Keratinocyte (primary cell): ENCODE data around the gene KLC1. TPM values are rescaled to one million over a fixed set of nuclear protein-coding genes. Genes with fewer than 3 reads are reported as not detected.
A peak's percentile ranks its signal among the peaks of the same experiment; 100 is the strongest.

Experiments used
- DNase-seq: peaks from one replicate; pipeline ENCODE4 v3.0.0-alpha.2; 2011; ENCODE audit warnings: low read depth, missing footprints, low spot score
- FAIRE-seq: peaks from 2 replicates; lab custom pipeline; 2011; peaks lifted over from hg19 to GRCh38; lab: Jason Lieb, UNC
- H2AFZ ChIP-seq: 2 replicates; pipeline ENCODE4 v1.6.0; 2012; ENCODE audit warnings: low read length, control low read depth, inconsistent platforms; ENCODE audit not compliant: control insufficient read depth
- H3K27ac ChIP-seq: 2 replicates; pipeline ENCODE4 v1.5.1; 2011; ENCODE audit warnings: low read length; ENCODE audit not compliant: control insufficient read depth, insufficient read depth
- H3K27me3 ChIP-seq: 3 replicates; pipeline ENCODE4 v1.6.0; 2011; ENCODE audit warnings: low read length; ENCODE audit not compliant: control insufficient read depth, insufficient read depth; ENCODE audit errors: extremely low read depth
- H3K36me3 ChIP-seq, 2 experiments: 2 replicates in 1 of 2; 3 replicates in 1 of 2; pipeline ENCODE4 v1.5.1; 2011; ENCODE audit warnings: low read length in 2 of 2, mild to moderate bottlenecking in 1 of 2; ENCODE audit not compliant: control insufficient read depth in 2 of 2, insufficient read depth in 2 of 2; ENCODE audit errors: extremely low read depth in 1 of 2
- H3K4me1 ChIP-seq: 3 replicates; pipeline ENCODE4 v1.5.1; 2011; ENCODE audit warnings: low read length; ENCODE audit not compliant: control insufficient read depth, insufficient read depth; ENCODE audit errors: extremely low read depth
- H3K4me2 ChIP-seq: 3 replicates; pipeline ENCODE4 v1.6.0; 2011; ENCODE audit warnings: low read depth, low read length; ENCODE audit not compliant: control insufficient read depth, insufficient read depth; ENCODE audit errors: extremely low read depth
- H3K4me3 ChIP-seq, 3 experiments: fragments of 200-600 bp in 1 of 3; sonication (generic) in 1 of 3; 2 replicates in 2 of 3; 3 replicates in 1 of 3; pipeline ENCODE4 v1.5.1; 2011 to 2016; ENCODE audit warnings: low read length in 3 of 3, mild to moderate bottlenecking in 3 of 3, control low read depth in 2 of 3, inconsistent platforms in 1 of 3, low read depth in 1 of 3, mixed read lengths in 1 of 3, mixed run types in 1 of 3, moderate library complexity in 1 of 3; ENCODE audit not compliant: control insufficient read depth in 2 of 3, insufficient read depth in 2 of 3; ENCODE audit errors: extremely low read depth in 1 of 3
- H3K79me2 ChIP-seq: 2 replicates; pipeline ENCODE4 v1.6.0; 2012; ENCODE audit warnings: low read length; ENCODE audit not compliant: control insufficient read depth, insufficient read depth
- H3K9ac ChIP-seq: 3 replicates; pipeline ENCODE4 v1.6.0; 2011; ENCODE audit warnings: low read length; ENCODE audit not compliant: control insufficient read depth, insufficient read depth; ENCODE audit errors: extremely low read depth
- H3K9me1 ChIP-seq: 3 replicates; pipeline ENCODE4 v1.6.0; 2011; ENCODE audit warnings: low read length; ENCODE audit not compliant: control insufficient read depth, insufficient read depth; ENCODE audit errors: extremely low read depth
- H3K9me3 ChIP-seq: 2 replicates; pipeline ENCODE4 v1.5.1; 2012; ENCODE audit warnings: low read depth, low read length; ENCODE audit not compliant: control insufficient read depth
- H4K20me1 ChIP-seq: 3 replicates; pipeline ENCODE4 v1.6.0; 2011; ENCODE audit warnings: low read length; ENCODE audit not compliant: control insufficient read depth, insufficient read depth; ENCODE audit errors: extremely low read depth
- CTCF ChIP-seq, 3 experiments: IDR thresholded peaks in 1 of 3; conservative IDR thresholded peaks in 1 of 3; optimal IDR thresholded peaks in 1 of 3; 2 replicates in 2 of 3; 3 replicates in 1 of 3; pipeline versions ENCODE3 to v1.5.1; 2011; ENCODE audit warnings: low read length in 3 of 3, mild to moderate bottlenecking in 3 of 3, moderate library complexity in 2 of 3, control low read depth in 1 of 3, inconsistent platforms in 1 of 3; ENCODE audit not compliant: insufficient read depth in 2 of 3; ENCODE audit errors: extremely low read depth in 1 of 3
- EZH2 ChIP-seq: IDR thresholded peaks from one replicate; pipeline ENCODE4 v1.6.1; 2012; ENCODE audit warnings: inconsistent platforms, mild to moderate bottlenecking, low read length, moderate library complexity
- dilution Hi-C: fragments of 300-500 bp; cut with MboI; formaldehyde crosslinking; loops from one replicate; pipeline ENCODE4 v1.7.0; 2020; ENCODE audit warnings: low sequenced_read_pairs; ENCODE audit not compliant: extremely low pct_ligation_motif_present
- polyA plus RNA-seq, 5 experiments: library from polyadenylated mRNA; depleted of rRNA in 3 of 5; stranded (reverse) in 3 of 5; stranded (forward) in 1 of 5; unstranded in 1 of 5; fragments of >200 nt; gene quantifications; 1 replicate in 1 of 5; 2 replicates in 3 of 5; 3 replicates in 1 of 5; pipeline versions ENCODE4 v1.2.1 to v1.2.3, GENCODE V29; 2011 to 2012; ENCODE audit warnings: missing spikeins in 2 of 5, low read depth in 1 of 5, low replicate concordance in 1 of 5

Gene KLC1
- polyA plus RNA-seq, 1 donor (not counting 4 experiments of a cell fraction or from before 2014, with no cell fraction given) = 130 TPM

GRCh38 chr14:103613517-103613916 lies 15.5 kb upstream of the KLC1 start:
- no peak for DNase-seq

GRCh38 chr14:103616635-103617300 lies 12.2 kb upstream of the KLC1 start:
- H3K4me1 ChIP-seq = no peaks in the 10 kb centered on the region
- H3K27me3 ChIP-seq = no peaks in the 10 kb centered on the region
- no peak overlapping the region for H3K27ac ChIP-seq
- H3K9ac ChIP-seq = no peak overlapping the region
- H4K20me1 ChIP-seq = no peaks in the 10 kb centered on the region
- dilution Hi-C loops = no loop called here
- H3K4me2 ChIP-seq = no peak overlapping the region
- FAIRE-seq = no peak
- no peaks in the 10 kb centered on the region for H3K9me3 ChIP-seq
- DNase-seq = no peak
- H3K36me3 ChIP-seq = no peaks in the 10 kb centered on the region
- no peak overlapping the region for H3K4me3 ChIP-seq
- no peak overlapping the region for H2AFZ ChIP-seq
- no peaks in the 10 kb centered on the region for H3K9me1 ChIP-seq
- no peak for TF ChIP-seq CTCF (optimal IDR thresholded peaks at IDR 0.05 in 1 of 3, IDR thresholded peaks at IDR 0.05 in 1 of 3, conservative IDR thresholded peaks at IDR 0.05 in 1 of 3; ENCODE audit: extremely low read depth in 1 of 3, insufficient read depth in 2 of 3, low read length in 3 of 3)
- no peak for TF ChIP-seq EZH2
- no peaks in the 10 kb centered on the region for H3K79me2 ChIP-seq

More at GRCh38 chr14:103613517-103613916, 15.5 kb upstream of the KLC1 start:
- H3K4me1 ChIP-seq = no peaks in the 10 kb centered on the region
- dilution Hi-C loops = no loop called here
- H3K9ac ChIP-seq = no peak overlapping the region
- no peak overlapping the region for H2AFZ ChIP-seq
- FAIRE-seq = no peak
- H3K9me1 ChIP-seq = no peaks in the 10 kb centered on the region
- no peaks in the 10 kb centered on the region for H3K27me3 ChIP-seq
- no peak overlapping the region for H3K4me3 ChIP-seq
- no peaks in the 10 kb centered on the region for H3K36me3 ChIP-seq
- peaks cover 5% of the 10 kb centered on the region for H3K9me3 ChIP-seq
- H3K79me2 ChIP-seq = no peaks in the 10 kb centered on the region
- TF ChIP-seq CTCF (optimal IDR thresholded peaks at IDR 0.05 in 1 of 3, IDR thresholded peaks at IDR 0.05 in 1 of 3, conservative IDR thresholded peaks at IDR 0.05 in 1 of 3; ENCODE audit: extremely low read depth in 1 of 3, insufficient read depth in 2 of 3, low read length in 3 of 3) (peak in 1 of 3 experiments; percentile 31), EZH2 (no peak)
- no peak overlapping the region for H3K4me2 ChIP-seq
- H4K20me1 ChIP-seq = no peaks in the 10 kb centered on the region
- no peak overlapping the region for H3K27ac ChIP-seq
